Measurements from ENCODE around the gene ETFA. TPM values are rescaled to one million over a fixed set of nuclear protein-coding genes. Genes with fewer than 3 reads are reported as not detected.

Gene ETFA
- total and polyA plus RNA-seq, 10 donors = 49.7 to 98.5 (median 80.5) TPM

DNA sequence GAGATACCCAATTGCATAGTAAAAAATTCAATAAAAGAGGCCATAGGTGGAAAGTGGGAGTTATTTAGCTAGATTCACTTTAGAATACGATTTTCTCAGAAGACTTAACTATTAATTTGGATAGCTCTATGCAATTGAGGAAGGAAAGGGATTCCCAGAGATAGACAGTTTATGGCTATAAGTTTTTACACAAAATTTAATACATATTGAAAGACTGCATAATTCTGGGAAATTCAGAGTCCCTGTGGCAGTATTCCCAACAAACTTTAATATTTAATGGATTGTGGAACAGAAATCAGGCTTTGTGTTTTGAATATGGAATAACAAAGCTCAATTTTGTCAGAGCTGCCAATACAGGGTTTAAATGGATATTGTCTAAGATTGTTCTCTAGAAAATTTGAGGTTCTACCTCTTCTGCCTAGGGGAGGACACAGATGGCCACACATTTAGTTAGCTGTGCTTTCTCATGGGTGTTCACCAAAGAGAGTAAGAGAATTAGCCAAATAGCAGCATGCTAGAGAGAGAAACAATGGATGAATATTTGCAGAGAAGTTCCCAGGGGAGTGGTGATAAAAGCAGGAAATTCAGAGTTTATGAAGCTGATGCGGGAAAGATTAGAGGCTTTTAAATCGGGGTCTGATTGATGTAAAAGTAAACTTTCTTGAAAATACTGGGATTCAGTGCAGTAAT, 33.8 kb upstream of the ETFA start:
- peaks cover 49 to 66% (median 56%) of the 10 kb centered on the region in 6 donors for H3K4me1 ChIP-seq

GRCh38 chr15:76343313-76343996, 32.2 kb upstream of the ETFA start:
- 18 to 32% (median 24%) methylated on average over 16 of the region's 16 CpGs for WGBS, 5 donors
- H3K9me3 ChIP-seq = peaks cover 0 to 8% (median 0%) of the 10 kb centered on the region in 8 donors
- DNase-seq = no peak
- H3K27ac ChIP-seq = no peak overlapping the region
- intact Hi-C loops (cut with DNase I; ENCODE audit: low total_unique reads) = no loop called here
- H3K4me3 ChIP-seq = peak overlapping the region in 1 of 8 donors; percentile 65
- TF ChIP-seq POLR2AphosphoS5 (IDR thresholded peaks at IDR 0.05) = no peak
- no peak for TF ChIP-seq POLR2A (IDR thresholded peaks at IDR 0.05)
- TF ChIP-seq CTCF (IDR thresholded peaks at IDR 0.05 in 8 of 11, conservative IDR thresholded peaks at IDR 0.05 in 3 of 11) = no peak
- H3K4me1 ChIP-seq = peaks cover 57 to 82% (median 72%) of the 10 kb centered on the region in 6 donors
- peaks cover 40 to 100% (median 99%) of the 10 kb centered on the region in 7 donors for H3K27me3 ChIP-seq (replicated peaks in 1 of 7)
- H3K36me3 ChIP-seq = peaks cover 0 to 4% (median 0%) of the 10 kb centered on the region in 6 donors

More for the DNA sequence above, 33.8 kb upstream of the ETFA start:
- peaks cover 0 to 8% (median 0%) of the 10 kb centered on the region in 8 donors for H3K9me3 ChIP-seq
- peaks cover 34 to 91% (median 90%) of the 10 kb centered on the region in 7 donors for H3K27me3 ChIP-seq (replicated peaks in 1 of 7)
- intact Hi-C loops (cut with DNase I; ENCODE audit: low total_unique reads) = no loop called here
- H3K27ac ChIP-seq = no peak overlapping the region
- no peak for DNase-seq
- 11 to 23% (median 18%) methylated on average over 3 of the region's 3 CpGs for WGBS, 5 donors
- H3K4me3 ChIP-seq = no peak overlapping the region
- TF ChIP-seq POLR2AphosphoS5 (IDR thresholded peaks at IDR 0.05) = no peak
- TF ChIP-seq CTCF (IDR thresholded peaks at IDR 0.05 in 8 of 11, conservative IDR thresholded peaks at IDR 0.05 in 3 of 11) = no peak
- no peak for TF ChIP-seq POLR2A (IDR thresholded peaks at IDR 0.05)
- H3K36me3 ChIP-seq = peaks cover 0 to 6% (median 0%) of the 10 kb centered on the region in 6 donors

DNA sequence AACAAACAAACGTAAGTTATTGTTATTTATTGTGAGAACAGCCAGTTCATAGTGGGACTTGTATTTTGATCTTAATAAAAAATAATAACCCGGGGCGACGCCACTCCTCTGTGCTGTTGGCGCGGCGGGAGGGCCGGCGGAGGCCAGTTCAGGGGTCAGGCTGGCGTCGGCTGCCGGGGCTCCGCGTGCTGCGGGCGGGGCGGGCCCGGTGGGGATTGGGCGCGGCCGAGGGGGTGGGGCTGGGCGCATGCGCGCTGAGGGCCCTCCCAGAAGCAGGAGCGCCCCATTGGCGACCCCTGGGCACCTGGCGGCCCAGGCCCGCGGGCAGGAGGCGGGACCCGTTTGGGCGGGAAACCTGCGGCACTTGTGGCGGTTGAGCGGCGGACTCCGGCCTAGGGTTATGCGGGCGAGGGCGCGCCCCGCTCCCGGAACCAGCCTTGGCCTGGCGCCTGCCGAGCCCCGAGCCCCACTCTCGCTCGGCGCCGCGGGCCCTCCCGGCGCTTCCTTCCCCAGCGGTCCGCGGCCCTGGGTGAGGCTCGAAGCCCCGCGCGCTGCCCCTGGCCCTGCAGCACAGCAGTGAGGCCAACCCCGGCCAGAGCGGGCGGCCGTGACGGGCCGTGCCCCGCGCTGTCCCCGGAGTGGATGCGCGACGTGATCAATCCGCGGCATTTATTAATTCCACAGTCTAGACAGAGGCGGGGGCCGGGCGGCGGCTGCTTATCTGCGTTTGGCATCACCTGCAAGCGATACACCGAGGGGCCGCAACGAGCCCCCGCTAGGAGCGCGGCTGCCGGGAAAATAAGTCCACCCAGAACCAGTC, 31.3 kb upstream of the ETFA start:
- peak; percentile 74 for DNase-seq
- Histone ChIP-seq H3K4me3 (peak overlapping the region in 7 of 8 donors; percentile 5 to 65 (median 21)), H3K27me3 (replicated peaks in 1 of 7) (peaks cover 45 to 100% (median 100%) of the 10 kb centered on the region in 7 donors), H3K27ac (no peak overlapping the region), H3K36me3 (peaks cover 0 to under 1% (median 0%) of the 10 kb centered on the region in 6 donors), H3K9me3 (peaks cover 0 to 11% (median 0%) of the 10 kb centered on the region in 8 donors), H3K4me1 (peaks cover 58 to 88% (median 80%) of the 10 kb centered on the region in 6 donors)
- TF ChIP-seq POLR2A (IDR thresholded peaks at IDR 0.05) (no peak), POLR2AphosphoS5 (IDR thresholded peaks at IDR 0.05) (no peak), CTCF (IDR thresholded peaks at IDR 0.05 in 8 of 11, conservative IDR thresholded peaks at IDR 0.05 in 3 of 11) (no peak)
- intact Hi-C loops (cut with DNase I; ENCODE audit: low total_unique reads) = no loop called here
- WGBS, 5 donors = 7 to 23% (median 8%) methylated on average over 18 to 87 of the region's 87 CpGs
